ENCODE results near the gene LRRC4C. TPM values are rescaled to one million over a fixed set of nuclear protein-coding genes. Genes with fewer than 3 reads are reported as not detected.

LRRC4C gene
- total RNA-seq, 1 experiment from 2014 or later = not detected

DNA sequence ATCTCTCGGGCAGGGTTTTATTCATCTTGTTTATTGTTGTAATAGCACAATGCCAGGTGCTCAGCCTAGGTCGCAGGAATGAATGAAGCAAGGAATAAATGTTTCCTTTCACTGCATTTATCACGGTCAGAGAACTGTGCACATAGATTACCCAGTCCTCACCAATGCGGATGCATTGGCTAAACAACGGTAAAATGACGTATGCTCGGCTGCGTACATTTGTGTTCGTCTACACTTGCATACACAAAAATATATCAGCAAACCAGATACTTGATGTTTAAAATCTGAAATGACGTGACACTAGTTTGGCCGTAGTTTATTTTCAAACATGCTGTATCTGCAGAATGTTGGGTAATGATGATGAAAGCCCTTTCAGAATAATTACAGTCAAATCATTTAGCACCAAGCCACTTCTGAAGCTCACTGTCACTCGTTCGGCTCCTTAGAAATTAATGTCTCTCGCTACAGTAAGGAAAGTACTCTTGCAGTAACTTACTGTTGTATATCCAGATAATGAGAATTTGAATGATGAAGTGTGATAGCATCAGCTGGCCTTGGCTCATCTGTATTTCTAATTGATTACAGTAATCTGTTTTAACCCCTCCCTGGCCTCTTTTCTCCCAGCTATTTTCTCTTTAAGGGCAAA lies 268.9 kb downstream of the LRRC4C start:
- H3K4me3 ChIP-seq (ENCODE audit: low read length) = no peak overlapping the region
- no peaks in the 10 kb centered on the region for H3K27me3 ChIP-seq (ENCODE audit: low read length)
- no peaks in the 10 kb centered on the region for H3K9me3 ChIP-seq (ENCODE audit: low read length)
- TF ChIP-seq EZH2 (IDR thresholded peaks at IDR 0.05; ENCODE audit: low read length, unreplicated experiment) (no peak), EZH2phosphoT487 (IDR thresholded peaks at IDR 0.05; ENCODE audit: borderline replicate concordance, low read length) (no peak)
- TF ChIP-seq, protein P1, sequence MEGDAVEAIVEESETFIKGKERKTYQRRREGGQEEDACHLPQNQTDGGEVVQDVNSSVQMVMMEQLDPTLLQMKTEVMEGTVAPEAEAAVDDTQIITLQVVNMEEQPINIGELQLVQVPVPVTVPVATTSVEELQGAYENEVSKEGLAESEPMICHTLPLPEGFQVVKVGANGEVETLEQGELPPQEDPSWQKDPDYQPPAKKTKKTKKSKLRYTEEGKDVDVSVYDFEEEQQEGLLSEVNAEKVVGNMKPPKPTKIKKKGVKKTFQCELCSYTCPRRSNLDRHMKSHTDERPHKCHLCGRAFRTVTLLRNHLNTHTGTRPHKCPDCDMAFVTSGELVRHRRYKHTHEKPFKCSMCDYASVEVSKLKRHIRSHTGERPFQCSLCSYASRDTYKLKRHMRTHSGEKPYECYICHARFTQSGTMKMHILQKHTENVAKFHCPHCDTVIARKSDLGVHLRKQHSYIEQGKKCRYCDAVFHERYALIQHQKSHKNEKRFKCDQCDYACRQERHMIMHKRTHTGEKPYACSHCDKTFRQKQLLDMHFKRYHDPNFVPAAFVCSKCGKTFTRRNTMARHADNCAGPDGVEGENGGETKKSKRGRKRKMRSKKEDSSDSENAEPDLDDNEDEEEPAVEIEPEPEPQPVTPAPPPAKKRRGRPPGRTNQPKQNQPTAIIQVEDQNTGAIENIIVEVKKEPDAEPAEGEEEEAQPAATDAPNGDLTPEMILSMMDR (conservative IDR thresholded peaks at IDR 0.05; ENCODE audit: low read depth, low read length) = no peak
- no peak overlapping the region for H3K9ac ChIP-seq (ENCODE audit: low read length)
- H3K4me1 ChIP-seq (ENCODE audit: insufficient read depth, low read length) = no peaks in the 10 kb centered on the region
- DNase-seq (no peak), ATAC-seq (no peak)
- no peaks in the 10 kb centered on the region for H3K36me3 ChIP-seq (ENCODE audit: low read depth, low read length)
- no peak overlapping the region for H3K27ac ChIP-seq (ENCODE audit: low read length)
- H3K79me2 ChIP-seq (ENCODE audit: low read length) = no peaks in the 10 kb centered on the region
- no peak overlapping the region for H3K4me2 ChIP-seq (ENCODE audit: low read length)
- ChIA-PET POLR2A (ENCODE audit: unreplicated experiment) (no interaction called here), CTCF (no interaction called here)
- no peaks in the 10 kb centered on the region for H3F3A ChIP-seq (ENCODE audit: low read length, unreplicated experiment)
- H3K9me2 ChIP-seq (replicated peaks; ENCODE audit: low read length) = no peaks in the 10 kb centered on the region
- BruUV-seq (replicated peaks) = no TSS peak
- H4K20me1 ChIP-seq (ENCODE audit: low read length) = no peaks in the 10 kb centered on the region
- intact Hi-C loops (cut with micrococcal nuclease) = no loop called here
- no peak overlapping the region for H2AFZ ChIP-seq (ENCODE audit: low read length)

DNA sequence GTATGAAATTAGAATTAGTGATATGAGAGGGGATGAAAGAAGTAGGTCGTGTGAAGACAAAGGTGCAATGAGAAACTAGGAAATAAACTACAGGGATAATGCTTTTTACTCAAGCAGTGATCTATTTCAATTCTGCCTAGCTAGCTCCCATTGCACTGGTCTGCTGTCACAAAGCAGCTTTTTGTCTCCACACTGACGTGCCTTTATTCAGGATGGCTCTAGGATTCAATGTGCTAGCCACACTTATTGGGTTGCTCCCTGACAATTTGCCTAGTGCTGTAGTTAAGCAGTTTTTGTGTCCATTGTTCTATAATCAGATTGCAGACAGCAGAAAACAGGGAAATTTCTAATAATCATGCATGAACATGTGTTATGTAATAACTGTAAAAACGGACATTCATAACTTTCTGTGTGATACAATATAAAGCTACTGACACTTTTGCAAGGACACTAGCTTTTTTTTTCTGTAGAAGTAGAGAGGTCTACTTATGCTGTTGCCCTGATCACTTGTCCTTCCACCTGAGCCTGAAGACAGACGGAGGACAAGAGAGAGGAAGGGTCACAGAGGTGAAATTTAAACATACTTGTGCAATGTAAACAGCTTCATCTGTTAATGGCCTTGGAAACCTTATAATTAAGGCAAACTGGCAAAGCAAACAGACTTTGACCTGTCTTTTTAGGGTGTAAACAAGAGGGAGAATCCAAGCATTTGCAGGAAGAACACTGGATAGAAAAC lies 269.6 kb downstream of the LRRC4C start:
- Histone ChIP-seq H3K4me2 (ENCODE audit: low read length) (no peak overlapping the region), H3F3A (ENCODE audit: low read length, unreplicated experiment) (no peaks in the 10 kb centered on the region), H3K27me3 (ENCODE audit: low read length) (no peaks in the 10 kb centered on the region), H3K27ac (ENCODE audit: low read length) (no peak overlapping the region), H3K9ac (ENCODE audit: low read length) (no peak overlapping the region), H3K9me3 (ENCODE audit: low read length) (no peaks in the 10 kb centered on the region), H4K20me1 (ENCODE audit: low read length) (no peaks in the 10 kb centered on the region), H3K9me2 (replicated peaks; ENCODE audit: low read length) (no peaks in the 10 kb centered on the region), H3K36me3 (ENCODE audit: low read depth, low read length) (no peaks in the 10 kb centered on the region), H3K4me3 (ENCODE audit: low read length) (no peak overlapping the region), H3K4me1 (ENCODE audit: insufficient read depth, low read length) (no peaks in the 10 kb centered on the region), H3K79me2 (ENCODE audit: low read length) (no peaks in the 10 kb centered on the region), H2AFZ (ENCODE audit: low read length) (no peak overlapping the region)
- ChIA-PET POLR2A (ENCODE audit: unreplicated experiment) (no interaction called here), CTCF (no interaction called here)
- ATAC-seq = no peak
- intact Hi-C loops (cut with micrococcal nuclease) = no loop called here
- no TSS peak for BruUV-seq (replicated peaks)
- TF ChIP-seq, protein P1 (conservative IDR thresholded peaks at IDR 0.05; ENCODE audit: low read depth, low read length) = no peak
- no peak for TF ChIP-seq EZH2 (IDR thresholded peaks at IDR 0.05; ENCODE audit: low read length, unreplicated experiment)
- no peak for TF ChIP-seq EZH2phosphoT487 (IDR thresholded peaks at IDR 0.05; ENCODE audit: borderline replicate concordance, low read length)
- no peak for DNase-seq

DNA sequence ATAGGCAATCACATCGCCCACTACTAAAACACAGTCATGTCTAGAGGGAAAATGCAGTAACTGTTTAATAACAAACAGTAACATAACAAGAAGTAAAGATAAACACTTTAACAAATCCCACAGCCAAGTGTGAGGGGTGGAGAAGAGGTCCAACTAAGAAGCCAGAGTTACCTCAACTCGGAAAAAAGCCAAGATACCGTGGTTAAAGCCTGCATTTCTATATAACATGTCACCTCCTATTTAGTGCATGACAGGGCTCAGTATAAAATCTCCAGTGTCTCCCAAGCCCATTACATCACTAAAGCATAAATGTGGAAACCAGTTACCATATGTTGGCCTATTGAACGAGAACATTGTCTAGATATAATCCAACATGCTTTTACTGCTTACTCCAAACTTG lies 281.7 kb downstream of the LRRC4C start:
- H3F3A ChIP-seq (ENCODE audit: low read length, unreplicated experiment) = no peaks in the 10 kb centered on the region
- H4K20me1 ChIP-seq (ENCODE audit: low read length) = no peaks in the 10 kb centered on the region
- no peaks in the 10 kb centered on the region for H3K4me1 ChIP-seq (ENCODE audit: insufficient read depth, low read length)
- no peak overlapping the region for H3K4me2 ChIP-seq (ENCODE audit: low read length)
- ATAC-seq (no peak), DNase-seq (no peak)
- no peak overlapping the region for H3K27ac ChIP-seq (ENCODE audit: low read length)
- H3K27me3 ChIP-seq (ENCODE audit: low read length) = no peaks in the 10 kb centered on the region
- H2AFZ ChIP-seq (ENCODE audit: low read length) = no peak overlapping the region
- H3K9ac ChIP-seq (ENCODE audit: low read length) = no peak overlapping the region
- H3K9me2 ChIP-seq (replicated peaks; ENCODE audit: low read length) = no peaks in the 10 kb centered on the region
- H3K36me3 ChIP-seq (ENCODE audit: low read depth, low read length) = no peaks in the 10 kb centered on the region
- CTCF ChIA-PET = no interaction called here
- no peaks in the 10 kb centered on the region for H3K9me3 ChIP-seq (ENCODE audit: low read length)
- H3K4me3 ChIP-seq (ENCODE audit: low read length) = no peak overlapping the region
- no peak for TF ChIP-seq EZH2phosphoT487 (IDR thresholded peaks at IDR 0.05; ENCODE audit: borderline replicate concordance, low read length)
- TF ChIP-seq EZH2 (IDR thresholded peaks at IDR 0.05; ENCODE audit: low read length, unreplicated experiment) = no peak
- TF ChIP-seq, protein P1 (conservative IDR thresholded peaks at IDR 0.05; ENCODE audit: low read depth, low read length) = no peak
- intact Hi-C loops (cut with micrococcal nuclease) = no loop called here
- no TSS peak for BruUV-seq (replicated peaks)
- H3K79me2 ChIP-seq (ENCODE audit: low read length) = no peaks in the 10 kb centered on the region
- POLR2A ChIA-PET (ENCODE audit: unreplicated experiment) = no interaction called here
